GM10847 (cell line): ENCODE results near the gene PODXL.

ENCODE experiments used
- POLR2A ChIP-seq: IDR thresholded peaks from 2 replicates; pipeline ENCODE4 v1.6.1; 2011; ENCODE audit not compliant: insufficient read length; ENCODE audit errors: extremely low read depth

The PODXL gene

DNA sequence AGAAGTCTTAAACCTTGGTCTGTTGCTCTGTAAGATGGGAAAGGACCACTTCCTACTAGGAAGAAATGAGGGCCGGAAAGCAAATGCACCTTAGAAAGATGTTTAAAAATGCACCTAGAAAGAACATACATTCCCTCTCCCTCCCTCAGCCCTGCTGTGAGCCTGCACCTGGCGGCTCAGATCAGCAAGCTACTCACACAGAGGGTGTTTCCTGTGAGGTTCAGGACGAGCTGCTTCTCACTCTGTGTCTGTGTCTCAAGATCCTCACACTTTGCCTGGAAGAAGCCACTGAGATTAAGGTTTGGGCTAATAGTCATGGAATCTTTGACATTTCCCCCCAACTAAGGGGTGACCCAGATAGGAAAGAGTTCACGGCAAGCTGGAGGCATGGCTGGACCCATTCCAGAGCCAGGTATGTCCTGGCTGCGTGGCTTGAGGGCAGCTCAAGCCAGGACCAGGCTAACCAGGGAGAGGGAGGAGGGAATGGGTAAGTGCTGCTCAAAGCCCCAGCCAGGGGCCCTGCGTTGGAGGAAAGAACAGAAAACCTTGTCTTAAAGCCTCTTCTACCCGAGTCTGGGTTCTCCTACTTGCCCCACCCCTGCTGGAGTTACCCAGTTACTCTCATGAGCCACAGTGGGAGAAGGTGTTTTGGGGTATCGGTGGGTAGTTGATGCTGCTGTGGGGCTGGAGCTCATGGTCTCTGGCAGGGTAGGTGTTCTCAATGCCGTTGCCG is 47.5 kb downstream of the PODXL start:
- TF ChIP-seq POLR2A: no peak

DNA sequence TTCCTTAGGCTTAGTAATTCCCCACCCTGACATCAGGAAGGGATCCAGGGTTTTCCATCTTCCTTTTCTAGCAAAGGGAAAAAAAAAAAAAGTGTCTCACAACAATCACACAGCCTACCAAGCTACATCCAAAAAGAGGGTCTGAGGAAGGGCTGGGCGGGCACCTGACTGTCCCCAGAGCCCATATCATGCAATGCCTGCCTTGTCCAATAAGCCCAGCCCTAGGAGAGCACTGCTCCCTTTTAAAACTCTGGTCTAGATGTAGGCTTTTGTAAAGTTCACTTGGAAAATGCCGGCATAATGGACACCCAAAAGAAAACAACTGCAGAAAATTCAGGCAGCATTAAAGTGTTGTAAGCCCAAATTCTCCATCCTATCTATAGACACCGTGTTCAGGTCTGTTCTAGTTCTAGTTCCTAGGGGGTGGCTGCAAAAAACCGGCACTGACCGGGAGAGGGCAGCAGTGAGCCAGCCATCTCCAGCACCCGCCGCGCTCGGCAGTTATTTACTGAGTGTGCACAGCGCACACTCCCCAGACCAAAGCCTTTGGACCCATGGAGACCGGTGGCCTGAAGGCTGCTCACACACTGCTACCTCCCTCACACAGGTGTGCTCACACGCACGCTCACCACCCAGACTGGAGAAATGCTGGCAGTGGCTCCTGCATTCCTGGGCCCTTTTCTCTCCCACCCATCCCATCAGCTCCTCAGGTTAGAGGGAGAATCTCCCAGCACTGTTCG is 48.7 kb downstream of the PODXL start:
- TF ChIP-seq POLR2A: no peak

- TF ChIP-seq POLR2A: no peak
These were observed 49.8 kb downstream of the PODXL start for GRCh38 chr7:131506597-131506996.

- no peak for TF ChIP-seq POLR2A
These were observed 50.5 kb downstream of the PODXL start for GRCh38 chr7:131505636-131506557.

- TF ChIP-seq POLR2A: no peak
These were observed 52.1 kb downstream of the PODXL start for GRCh38 chr7:131504157-131504899.

DNA sequence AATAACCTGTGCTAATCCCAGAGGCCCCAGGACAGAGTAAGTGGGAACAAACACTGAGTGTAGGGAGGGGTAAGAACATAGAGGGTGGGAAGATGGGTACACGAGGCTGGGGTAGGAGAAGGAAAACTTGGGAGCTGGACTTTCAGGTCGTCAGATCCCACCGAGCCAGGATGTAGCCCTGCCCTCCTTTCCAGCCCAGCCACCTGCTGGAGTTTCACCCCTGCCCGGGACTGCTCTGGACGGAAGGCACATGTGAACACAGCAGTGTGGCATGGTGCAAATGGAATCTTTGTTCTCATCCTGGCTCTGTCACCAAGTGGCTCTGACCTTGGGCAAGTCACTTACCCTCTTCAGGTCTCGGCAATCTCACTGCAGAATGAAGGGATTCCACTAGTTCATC is 52.8 kb downstream of the PODXL start:
- no peak for TF ChIP-seq POLR2A

DNA sequence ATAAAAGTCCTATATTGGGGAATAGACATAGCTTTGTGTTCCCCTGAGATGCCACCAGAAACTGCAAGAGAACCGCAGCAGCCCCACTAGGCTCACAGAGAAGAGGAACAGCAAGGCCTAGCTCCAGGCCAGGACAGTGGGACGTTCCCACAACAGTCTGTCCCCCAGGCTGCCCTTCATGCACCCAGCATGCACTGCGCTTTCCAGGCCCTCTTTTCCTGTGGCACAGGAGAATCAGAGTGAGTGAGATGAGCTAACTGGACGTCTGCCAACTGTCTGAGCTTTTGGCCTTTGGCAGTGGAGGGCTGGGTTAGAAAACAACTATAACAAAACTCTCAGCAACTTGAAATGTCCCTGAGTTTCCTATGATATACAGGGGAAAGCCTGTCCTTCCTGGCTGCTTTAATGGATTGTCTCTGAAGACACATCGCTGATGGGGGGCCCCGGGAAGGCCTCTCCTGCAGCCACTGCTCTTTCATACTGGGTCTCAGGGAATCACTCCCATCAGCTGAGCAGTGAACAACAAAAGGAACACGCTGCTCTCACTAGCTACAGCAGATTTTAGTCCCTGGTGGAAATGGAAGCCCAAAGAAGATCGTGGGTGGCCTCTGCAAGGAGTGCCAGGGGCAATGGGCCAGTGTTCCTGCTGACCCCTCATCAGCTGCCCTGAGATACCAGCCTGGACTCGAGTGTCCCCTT is 53.5 kb downstream of the PODXL start:
- no peak for TF ChIP-seq POLR2A

GRCh38 chr7:131501930-131502685 is 54.3 kb downstream of the PODXL start:
- TF ChIP-seq POLR2A: no peak

DNA sequence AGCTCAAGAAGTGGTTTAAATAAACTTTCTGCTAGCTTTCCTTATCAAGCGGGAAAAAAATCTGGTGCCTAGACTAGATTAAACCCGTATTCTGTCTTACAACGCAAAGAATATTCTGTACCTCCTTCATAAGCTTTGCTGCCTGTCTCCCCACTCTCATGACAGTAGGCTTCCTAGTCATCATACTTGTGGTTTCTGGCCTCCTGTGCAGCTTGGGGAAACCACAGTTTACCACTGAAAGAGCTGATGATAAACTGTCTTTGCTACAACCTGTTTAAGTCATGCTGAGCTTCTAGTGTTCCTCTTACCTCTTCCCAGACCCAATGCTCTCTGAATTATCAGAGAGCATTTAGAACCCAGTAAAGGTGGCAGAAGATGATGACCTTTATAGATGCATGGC is 55.0 kb downstream of the PODXL start:
- TF ChIP-seq POLR2A: no peak

- no peak for TF ChIP-seq POLR2A
These were observed 56.1 kb downstream of the PODXL start for GRCh38 chr7:131500357-131500756.

GRCh38 chr7:131499801-131500200 is 56.6 kb downstream of the PODXL start:
- TF ChIP-seq POLR2A: no peak

DNA sequence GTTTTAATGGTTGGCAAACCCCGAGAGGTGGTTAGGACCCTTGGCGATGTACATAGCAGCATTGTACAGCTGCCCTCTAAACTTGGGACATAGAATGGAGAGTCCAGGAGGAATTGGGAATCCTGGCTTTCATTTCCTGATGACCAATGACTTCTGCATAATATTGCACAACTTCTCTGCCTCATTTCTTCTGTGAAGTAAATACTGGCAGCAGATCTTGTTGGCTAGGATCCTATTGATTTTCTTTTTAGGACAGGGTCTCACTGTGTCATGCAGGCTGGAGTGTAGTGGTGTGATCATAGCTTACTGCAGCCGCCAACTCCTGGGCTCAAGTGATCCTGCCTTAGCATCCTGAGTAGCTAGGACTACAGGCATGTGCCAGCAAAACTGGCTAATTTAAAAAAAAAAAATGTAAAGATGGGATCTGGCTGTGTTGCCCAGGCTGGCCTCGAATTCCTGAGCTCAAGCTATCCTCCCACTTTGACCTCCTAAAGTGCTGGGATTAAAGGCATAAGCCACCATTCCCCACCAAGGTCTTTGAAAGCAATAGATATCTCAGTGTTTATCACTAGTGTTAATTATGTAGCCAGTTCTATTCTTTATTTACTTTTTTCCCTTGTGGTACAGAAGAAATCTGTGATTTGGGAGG is 58.1 kb downstream of the PODXL start:
- no peak for TF ChIP-seq POLR2A

DNA sequence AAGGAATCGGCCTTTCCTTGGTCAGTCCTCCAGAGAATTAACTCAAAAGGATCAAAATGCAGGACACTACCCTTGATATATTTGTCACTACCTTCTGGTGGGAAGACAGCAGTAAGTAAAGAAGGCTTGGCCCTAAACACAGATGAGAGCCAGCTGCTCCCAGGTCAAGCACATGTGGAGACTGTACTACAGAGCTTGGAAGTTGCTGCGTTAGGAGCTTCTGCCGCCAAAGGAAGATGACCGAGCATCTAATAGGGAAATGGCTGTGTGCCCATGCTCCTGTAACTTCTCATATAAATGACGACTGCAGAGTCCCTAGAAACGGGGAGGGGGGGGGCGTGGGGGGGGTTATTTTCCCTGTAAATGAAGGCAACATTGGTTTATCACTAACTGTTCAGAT is 59.0 kb downstream of the PODXL start:
- no peak for TF ChIP-seq POLR2A
